ENCODE measurements around the gene LHFPL6. TPM values are rescaled to one million over a fixed set of nuclear protein-coding genes. Genes with fewer than 3 reads are reported as not detected.

Gene LHFPL6
- total RNA-seq, 1 donor from 2014 or later, result 54.8 TPM

- intact Hi-C loops (cut with DNase I), result no loop called here
- Histone ChIP-seq H3K9me3 (no peaks in the 10 kb centered on the region), H3K4me3 (no peak overlapping the region), H3K4me1 (peaks cover 26% of the 10 kb centered on the region), H3K27me3 (no peaks in the 10 kb centered on the region), H3K36me3 (no peaks in the 10 kb centered on the region), H3K27ac (no peak overlapping the region)
- DNase-seq (ENCODE audit: extremely low spot score in 2 of 2), result no peak
- TF ChIP-seq POLR2AphosphoS5 (IDR thresholded peaks at IDR 0.05; ENCODE audit: insufficient read depth in 1 of 2, low read depth in 1 of 2) (no peak), POLR2A (IDR thresholded peaks at IDR 0.05) (no peak), CTCF (IDR thresholded peaks at IDR 0.05) (no peak)
Observed at GRCh38 chr13:39527961-39528660, 74.9 kb downstream of the LHFPL6 start.

GRCh38 chr13:39527301-39527700 is 75.7 kb downstream of the LHFPL6 start:
- intact Hi-C loops (cut with DNase I), result no loop called here
- Histone ChIP-seq H3K27ac (no peak overlapping the region), H3K4me3 (no peak overlapping the region), H3K9me3 (no peaks in the 10 kb centered on the region), H3K4me1 (peaks cover 27% of the 10 kb centered on the region), H3K27me3 (no peaks in the 10 kb centered on the region), H3K36me3 (no peaks in the 10 kb centered on the region)
- DNase-seq (ENCODE audit: extremely low spot score in 2 of 2), result no peak
- no peak for TF ChIP-seq CTCF (IDR thresholded peaks at IDR 0.05)
- no peak for TF ChIP-seq POLR2AphosphoS5 (IDR thresholded peaks at IDR 0.05; ENCODE audit: insufficient read depth in 1 of 2, low read depth in 1 of 2)
- TF ChIP-seq POLR2A (IDR thresholded peaks at IDR 0.05), result no peak

- intact Hi-C loops (cut with DNase I), result no loop called here
- H3K4me3 ChIP-seq, result no peak overlapping the region
- no peak overlapping the region for H3K27ac ChIP-seq
- no peak for DNase-seq (ENCODE audit: extremely low spot score in 2 of 2)
- H3K4me1 ChIP-seq, result peaks cover 26% of the 10 kb centered on the region
- no peaks in the 10 kb centered on the region for H3K9me3 ChIP-seq
- TF ChIP-seq POLR2AphosphoS5 (IDR thresholded peaks at IDR 0.05; ENCODE audit: insufficient read depth in 1 of 2, low read depth in 1 of 2), result no peak
- TF ChIP-seq POLR2A (IDR thresholded peaks at IDR 0.05), result no peak
- TF ChIP-seq CTCF (IDR thresholded peaks at IDR 0.05), result no peak
- H3K36me3 ChIP-seq, result no peaks in the 10 kb centered on the region
- H3K27me3 ChIP-seq, result no peaks in the 10 kb centered on the region
Observed at GRCh38 chr13:39526499-39526898, 76.5 kb downstream of the LHFPL6 start.

- TF ChIP-seq POLR2AphosphoS5 (IDR thresholded peaks at IDR 0.05; ENCODE audit: insufficient read depth in 1 of 2, low read depth in 1 of 2) (no peak), CTCF (IDR thresholded peaks at IDR 0.05) (no peak), POLR2A (IDR thresholded peaks at IDR 0.05) (no peak)
- no peaks in the 10 kb centered on the region for H3K27me3 ChIP-seq
- intact Hi-C loops (cut with DNase I), result no loop called here
- H3K4me3 ChIP-seq, result no peak overlapping the region
- no peaks in the 10 kb centered on the region for H3K9me3 ChIP-seq
- peaks cover 22% of the 10 kb centered on the region for H3K4me1 ChIP-seq
- no peak for DNase-seq (ENCODE audit: extremely low spot score in 2 of 2)
- H3K36me3 ChIP-seq, result no peaks in the 10 kb centered on the region
- H3K27ac ChIP-seq, result no peak overlapping the region
Observed at GRCh38 chr13:39525506-39525905, 77.5 kb downstream of the LHFPL6 start.

- DNase-seq (ENCODE audit: extremely low spot score in 2 of 2), result no peak
- Histone ChIP-seq H3K4me1 (peaks cover 22% of the 10 kb centered on the region), H3K27me3 (no peaks in the 10 kb centered on the region), H3K9me3 (no peaks in the 10 kb centered on the region), H3K4me3 (no peak overlapping the region), H3K27ac (no peak overlapping the region), H3K36me3 (no peaks in the 10 kb centered on the region)
- no peak for TF ChIP-seq CTCF (IDR thresholded peaks at IDR 0.05)
- no peak for TF ChIP-seq POLR2AphosphoS5 (IDR thresholded peaks at IDR 0.05; ENCODE audit: insufficient read depth in 1 of 2, low read depth in 1 of 2)
- TF ChIP-seq POLR2A (IDR thresholded peaks at IDR 0.05), result no peak
- intact Hi-C loops (cut with DNase I), result no loop called here
Observed at GRCh38 chr13:39524795-39525194, 78.2 kb downstream of the LHFPL6 start.

All from vagina (tissue), 2 donors.